ENCODE results near the gene GRIN1. TPM values are rescaled to one million over a fixed set of nuclear protein-coding genes. Genes with fewer than 3 reads are reported as not detected.
A peak's percentile ranks its signal among the peaks of the same experiment; 100 is the strongest.

GRIN1 gene
- under 1 TPM in 2 of 4 donors, not detected in 2; 0.04 to 0.12 TPM for polyA plus RNA-seq (ENCODE audit: insufficient read length in 4 of 4)

DNA sequence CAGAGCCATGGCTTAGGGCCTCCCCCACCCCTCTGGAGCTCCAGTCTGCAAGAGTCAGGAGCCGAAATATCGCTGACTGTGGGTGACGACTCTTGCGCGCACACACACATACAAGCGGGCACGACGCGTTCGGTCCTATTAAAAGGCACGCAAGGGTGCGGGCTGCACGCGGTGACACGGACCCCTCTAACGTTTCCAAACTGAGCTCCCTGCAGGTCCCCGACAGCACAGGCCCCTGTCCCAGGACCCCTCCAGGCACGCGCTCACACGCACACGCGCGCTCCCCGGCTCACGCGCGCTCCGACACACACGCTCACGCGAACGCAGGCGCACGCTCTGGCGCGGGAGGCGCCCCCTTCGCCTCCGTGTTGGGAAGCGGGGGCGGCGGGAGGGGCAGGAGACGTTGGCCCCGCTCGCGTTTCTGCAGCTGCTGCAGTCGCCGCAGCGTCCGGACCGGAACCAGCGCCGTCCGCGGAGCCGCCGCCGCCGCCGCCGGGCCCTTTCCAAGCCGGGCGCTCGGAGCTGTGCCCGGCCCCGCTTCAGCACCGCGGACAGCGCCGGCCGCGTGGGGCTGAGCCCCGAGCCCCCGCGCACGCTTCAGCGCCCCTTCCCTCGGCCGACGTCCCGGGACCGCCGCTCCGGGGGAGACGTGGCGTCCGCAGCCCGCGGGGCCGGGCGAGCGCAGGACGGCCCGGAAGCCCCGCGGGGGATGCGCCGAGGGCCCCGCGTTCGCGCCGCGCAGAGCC lies at the start of gene GRIN1:
GRIN1 (plus strand) TSS at position 433 of the 746 bp plus-strand sequence. CDS start 333 bp downstream, outside the sequence.
- DNase-seq (ENCODE audit: low read depth in 4 of 4, low spot score in 3 of 4), result peak; percentile 19 to 44 (median 38)

DNA sequence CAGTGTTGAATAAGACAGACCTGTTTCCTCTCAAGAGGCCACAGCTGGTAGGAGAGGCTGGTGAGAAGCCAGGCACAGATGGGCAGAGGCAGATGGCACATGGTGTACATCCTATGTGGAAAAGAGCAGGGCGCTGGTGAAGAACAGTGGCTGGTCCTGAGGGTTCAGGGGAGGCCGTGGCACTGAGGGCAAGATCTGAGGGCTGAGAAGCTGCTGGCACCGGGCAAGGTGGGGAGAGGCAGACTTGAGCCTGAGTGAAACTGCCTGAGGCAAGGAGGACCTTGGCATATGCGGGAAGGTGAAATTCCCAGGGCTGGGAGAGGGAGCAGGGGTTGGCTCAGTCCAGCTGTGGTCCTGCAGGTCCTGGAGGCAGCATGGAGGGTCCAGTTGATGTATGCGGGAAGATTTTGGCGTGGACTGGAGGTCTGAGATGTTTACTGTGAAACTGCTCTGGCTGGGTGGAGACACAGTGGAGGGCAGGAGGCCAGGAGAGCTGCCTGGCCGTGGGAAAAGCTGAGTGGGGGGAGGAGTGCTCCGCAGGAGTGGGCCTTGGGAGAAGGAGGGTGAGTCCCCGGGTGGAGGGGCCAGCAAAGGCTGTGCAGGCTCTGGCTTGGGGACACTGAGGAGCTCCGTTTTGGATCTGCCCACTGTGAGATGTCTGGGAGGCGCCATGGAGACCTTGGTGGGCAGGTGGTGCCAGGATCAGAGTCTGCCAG lies 49.6 kb upstream of the GRIN1 start:
- DNase-seq (ENCODE audit: low read depth in 4 of 4, low spot score in 3 of 4), result no peak

DNA sequence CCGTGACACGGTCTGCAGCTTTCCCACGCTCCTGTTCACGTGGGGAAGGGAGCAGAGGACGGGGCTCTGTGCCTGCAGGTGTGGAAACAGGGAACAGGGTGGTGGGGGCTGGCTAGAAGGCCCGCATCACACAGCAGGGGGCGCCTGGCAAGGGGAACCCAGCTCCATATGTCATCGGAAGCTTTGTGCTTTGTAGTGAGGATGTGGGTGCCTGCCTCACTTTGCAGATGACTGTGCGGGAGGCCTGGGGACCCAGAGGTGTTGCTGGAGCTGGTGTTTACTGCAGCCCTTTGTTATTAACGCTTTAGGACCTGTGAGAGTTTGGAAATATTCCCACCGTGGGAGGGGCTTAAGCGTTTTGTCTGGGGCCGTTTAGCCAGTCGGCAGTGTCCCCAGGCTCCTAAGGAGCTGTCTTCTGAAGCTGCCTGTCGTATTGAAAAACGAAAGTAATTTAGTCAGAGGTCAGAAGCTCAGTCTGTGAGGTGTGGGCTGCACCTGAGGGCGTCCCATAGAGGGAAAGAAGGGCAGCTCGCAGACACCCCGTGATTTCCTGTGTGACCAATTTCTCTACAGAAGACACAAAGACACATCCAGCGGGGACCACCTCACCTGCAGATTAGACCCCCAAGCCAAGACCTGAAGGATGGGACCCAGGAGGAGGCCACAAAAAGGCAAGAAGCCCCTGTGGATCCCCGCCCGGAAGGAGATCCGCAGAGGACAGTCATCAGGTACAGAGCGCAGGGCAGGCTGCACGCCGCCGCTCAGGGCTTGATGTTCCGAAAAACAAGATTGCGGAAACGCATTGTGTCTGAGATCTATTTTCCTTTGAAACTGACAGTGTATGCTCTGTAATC lies 43.1 kb upstream of the GRIN1 start:
- DNase-seq (ENCODE audit: low read depth in 4 of 4, low spot score in 3 of 4), result no peak

DNA sequence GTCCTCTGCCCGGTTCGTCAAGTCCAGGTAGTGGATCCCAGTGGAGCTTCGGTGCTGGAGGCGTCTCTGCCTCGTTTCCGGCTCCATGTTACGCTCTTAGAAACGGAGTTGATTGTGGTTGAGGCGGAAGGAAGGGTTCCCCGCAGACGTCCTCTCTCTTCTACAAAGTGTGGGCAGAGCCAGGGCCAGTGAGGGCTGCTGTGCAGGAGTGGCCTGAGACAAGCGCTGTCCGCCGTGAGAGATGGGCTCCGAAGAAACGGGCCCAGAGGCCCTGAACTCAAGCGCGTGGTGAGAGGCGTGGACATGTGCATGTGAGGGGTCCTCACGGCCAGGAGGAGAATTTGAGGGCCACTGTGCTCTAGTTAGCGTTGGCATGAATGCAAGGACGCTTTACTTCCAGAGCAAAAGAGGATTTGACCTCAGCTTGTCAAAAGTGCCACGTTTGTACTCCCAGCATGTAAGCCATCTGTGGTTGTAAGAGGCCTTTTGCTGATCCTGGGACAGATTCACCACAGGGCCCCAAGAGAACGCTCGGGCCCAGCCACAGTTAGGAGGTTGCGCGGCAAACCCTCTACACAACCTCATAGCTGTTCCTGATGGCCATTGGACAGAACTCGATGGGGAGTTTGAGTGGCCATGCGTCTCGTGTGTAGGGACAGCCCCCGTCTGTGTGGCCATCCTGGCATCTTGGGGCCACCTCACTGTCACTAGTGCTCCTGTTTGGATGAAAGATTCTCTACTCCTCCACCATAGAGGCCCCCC lies 42.0 kb upstream of the GRIN1 start:
- no peak for DNase-seq (ENCODE audit: low read depth in 4 of 4, low spot score in 3 of 4)

DNA sequence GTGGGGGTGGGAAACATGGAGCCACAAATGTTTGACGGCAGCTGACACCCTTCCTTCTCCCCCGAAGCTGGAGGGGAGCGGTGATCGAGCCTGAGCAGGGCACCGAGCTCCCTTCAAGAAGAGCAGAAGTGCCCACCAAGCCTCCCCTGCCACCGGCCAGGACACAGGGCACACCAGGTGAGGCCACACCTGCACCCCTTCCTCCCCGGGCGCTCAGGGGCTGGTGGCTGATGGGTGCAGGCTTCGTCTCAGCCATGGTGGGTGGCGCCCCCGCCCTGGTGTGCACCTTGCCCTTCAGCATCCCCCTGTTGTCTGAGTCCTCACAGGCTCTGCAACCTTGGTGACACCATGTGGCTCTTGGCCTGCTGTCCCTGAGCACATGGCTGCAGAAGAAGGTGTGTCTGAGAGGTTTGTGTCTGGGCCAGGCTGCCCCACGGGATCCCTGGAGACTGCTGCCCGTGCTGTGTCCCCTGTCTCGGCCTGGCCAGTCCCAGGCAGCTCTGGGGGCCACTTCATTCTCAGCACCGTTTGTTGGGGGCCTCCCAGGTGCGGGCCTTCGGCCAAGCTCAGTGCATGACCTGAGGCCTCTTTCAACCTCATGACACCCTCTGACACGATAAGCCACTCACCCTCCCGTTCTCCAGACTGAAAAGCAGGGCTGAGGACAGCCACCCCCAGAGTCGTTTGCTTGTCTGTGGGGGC lies 41.0 kb upstream of the GRIN1 start:
- no peak for DNase-seq (ENCODE audit: low read depth in 4 of 4, low spot score in 3 of 4)

- no peak for DNase-seq (ENCODE audit: low read depth in 4 of 4, low spot score in 3 of 4)
These were observed 39.7 kb upstream of the GRIN1 start for GRCh38 chr9:137099231-137099630.

- DNase-seq (ENCODE audit: low read depth in 4 of 4, low spot score in 3 of 4), result no peak
These were observed 35.6 kb upstream of the GRIN1 start for GRCh38 chr9:137103206-137103999.

DNA sequence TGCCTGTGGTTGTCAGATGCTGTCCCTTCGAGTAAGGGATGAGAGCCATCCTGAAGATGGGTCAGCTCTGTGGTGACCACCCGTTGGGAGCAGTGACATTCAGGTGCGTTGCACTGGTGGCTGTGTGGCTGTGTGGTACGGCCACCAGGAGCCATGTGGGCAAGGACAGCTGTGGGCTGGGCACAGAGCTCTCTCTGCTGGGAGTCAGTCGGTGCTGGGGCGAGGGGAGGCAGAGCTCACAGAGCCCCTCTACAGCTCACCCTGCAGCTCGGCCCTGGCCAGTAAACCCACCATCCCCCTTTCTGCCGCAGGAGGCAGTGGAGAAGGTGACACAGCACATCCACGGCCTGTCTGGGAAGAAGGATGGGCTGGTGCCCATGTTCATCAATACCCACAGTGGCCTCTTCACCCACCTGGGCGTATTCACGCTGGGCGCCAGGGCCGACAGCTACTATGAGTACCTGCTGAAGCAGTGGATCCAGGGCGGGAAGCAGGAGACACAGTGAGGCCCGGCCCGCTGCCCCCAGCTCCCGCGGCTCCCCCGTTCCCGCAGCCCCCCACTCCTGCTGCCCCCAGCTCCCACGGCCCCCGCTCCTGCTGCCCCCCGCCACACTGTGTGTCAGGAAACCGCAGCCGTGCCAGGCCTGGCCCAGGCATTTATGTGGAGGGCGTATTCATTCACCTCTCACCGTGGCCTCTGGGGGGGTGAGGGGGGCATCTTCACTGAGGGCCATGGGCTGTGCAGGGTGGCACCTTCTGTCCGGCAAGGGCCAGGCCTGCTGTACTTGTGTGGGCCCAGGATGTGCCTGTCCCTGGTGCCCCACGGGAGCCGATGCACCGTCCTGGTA lies 32.9 kb upstream of the GRIN1 start:
- DNase-seq (ENCODE audit: low read depth in 4 of 4, low spot score in 3 of 4), result no peak

GRCh38 chr9:137106662-137107250 lies 32.2 kb upstream of the GRIN1 start:
- no peak for DNase-seq (ENCODE audit: low read depth in 4 of 4, low spot score in 3 of 4)

GRCh38 chr9:137107312-137107921 lies 31.5 kb upstream of the GRIN1 start:
- DNase-seq (ENCODE audit: low read depth in 4 of 4, low spot score in 3 of 4), result no peak

DNA sequence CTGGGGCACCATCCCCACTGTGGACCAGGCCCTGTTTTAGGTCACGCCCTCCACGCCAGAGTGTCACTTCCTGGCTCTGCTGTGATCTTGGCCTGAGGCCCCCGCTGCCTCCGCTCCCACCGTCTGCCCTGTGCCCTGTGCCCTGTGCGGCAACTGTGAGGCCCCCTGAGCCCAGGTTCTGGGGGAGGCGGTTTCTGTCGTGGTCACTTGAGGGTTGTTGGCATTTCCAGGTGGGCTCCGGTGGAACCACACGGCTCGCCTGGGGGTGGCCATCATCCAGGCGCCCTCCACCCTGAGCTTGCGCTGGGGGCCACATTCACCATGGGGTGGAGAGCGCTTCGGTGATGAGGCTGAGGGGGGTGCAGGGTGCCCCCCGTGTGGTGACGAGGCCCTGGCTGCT lies 31.0 kb upstream of the GRIN1 start:
- DNase-seq (ENCODE audit: low read depth in 4 of 4, low spot score in 3 of 4), result no peak

GRCh38 chr9:137108608-137109249 lies 30.2 kb upstream of the GRIN1 start:
- no peak for DNase-seq (ENCODE audit: low read depth in 4 of 4, low spot score in 3 of 4)

DNA sequence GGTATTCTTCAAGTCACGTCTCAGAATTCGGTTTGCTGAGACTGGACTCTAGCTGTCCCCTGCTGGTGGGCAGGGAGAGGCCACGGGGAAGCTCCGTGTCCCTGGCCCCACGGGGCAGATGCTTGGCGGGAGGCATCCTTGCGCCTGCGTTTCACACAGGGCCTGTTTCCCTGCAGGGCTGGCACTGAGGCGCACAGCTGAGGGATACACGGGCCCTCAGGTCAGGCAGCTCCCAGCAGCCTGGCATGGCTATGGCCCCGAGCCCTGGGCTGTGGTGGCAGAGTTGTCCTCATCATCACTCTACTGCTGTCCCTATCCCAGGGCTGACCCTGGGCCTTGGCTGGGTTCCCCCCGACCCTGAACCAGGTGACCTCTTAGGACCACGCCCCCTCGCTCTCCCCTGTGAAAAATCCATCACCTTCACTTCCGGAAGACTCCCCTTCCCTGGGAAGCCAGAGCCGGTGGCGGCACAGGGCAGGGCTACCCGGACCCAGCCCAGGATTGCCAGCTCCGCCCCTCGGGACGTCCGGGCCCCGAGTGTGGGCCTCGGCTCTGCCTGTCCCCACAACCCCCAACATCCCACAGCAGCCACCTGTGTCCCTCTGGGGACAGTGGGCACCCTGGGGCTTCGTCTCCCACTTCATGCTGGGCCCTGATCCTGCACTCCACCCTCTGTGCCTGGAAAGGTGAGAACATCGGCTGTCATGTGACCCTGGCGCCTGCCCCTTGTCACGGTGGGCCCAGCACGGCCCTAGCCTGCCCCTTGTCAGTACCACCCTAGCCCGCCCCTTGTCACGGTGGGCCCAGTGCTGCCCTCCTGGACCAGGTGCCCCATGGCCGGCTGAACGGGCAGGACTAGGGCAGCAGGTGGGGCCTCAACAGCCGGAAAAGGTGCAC lies 29.5 kb upstream of the GRIN1 start:
- DNase-seq (ENCODE audit: low read depth in 4 of 4, low spot score in 3 of 4), result no peak

DNA sequence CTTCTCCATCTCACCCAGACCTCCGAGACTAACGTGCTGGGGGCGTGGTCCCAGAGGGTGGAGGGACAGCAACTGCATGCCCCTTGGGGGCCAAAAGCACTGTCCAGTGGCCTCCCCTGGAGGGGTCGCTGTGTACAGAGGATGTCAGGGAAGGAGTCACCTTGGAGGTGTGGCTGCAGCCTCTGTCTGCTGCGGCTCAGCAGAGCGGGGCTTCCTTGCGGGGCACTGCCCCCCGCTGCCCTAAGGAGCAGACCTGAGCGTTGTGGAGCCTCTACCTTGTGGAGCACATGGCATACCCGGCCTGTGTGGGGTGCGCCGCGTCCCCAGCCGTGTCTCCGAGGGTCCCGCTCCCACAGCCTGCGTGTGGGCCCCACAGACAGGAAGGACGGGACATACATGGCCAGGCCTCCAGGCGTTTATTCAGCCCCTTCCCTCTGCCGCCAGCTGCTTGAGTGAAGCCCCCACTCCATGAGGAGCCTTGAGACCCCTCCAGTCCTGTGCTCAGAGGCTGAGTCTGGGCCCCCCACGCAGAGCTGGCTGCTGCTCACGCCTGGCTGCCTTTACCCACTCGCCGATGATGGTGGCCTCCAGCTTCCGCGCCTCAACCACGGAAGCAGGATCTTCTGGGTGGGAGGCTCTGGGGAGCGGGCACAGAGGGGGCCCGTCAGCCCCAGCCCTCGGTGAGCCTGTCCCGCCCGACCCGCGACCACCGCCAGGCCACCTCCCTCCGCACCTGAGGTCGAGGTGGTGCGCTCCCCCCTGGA lies 28.6 kb upstream of the GRIN1 start:
- DNase-seq (ENCODE audit: low read depth in 4 of 4, low spot score in 3 of 4), result no peak

Measured in right renal pelvis (tissue), 4 donors.